ENCODE data around the gene PAK6.

- TF ChIP-seq CTCF (IDR thresholded peaks at IDR 0.05) (no peak), POLR2A (IDR thresholded peaks at IDR 0.05) (no peak)
Measured at GRCh38 chr15:40247406-40247971, 8.6 kb downstream of the PAK6 start.

All from heart left ventricle (tissue), 13 donors.